ENCODE results near the gene CRYBA2.

The CRYBA2 gene

DNA sequence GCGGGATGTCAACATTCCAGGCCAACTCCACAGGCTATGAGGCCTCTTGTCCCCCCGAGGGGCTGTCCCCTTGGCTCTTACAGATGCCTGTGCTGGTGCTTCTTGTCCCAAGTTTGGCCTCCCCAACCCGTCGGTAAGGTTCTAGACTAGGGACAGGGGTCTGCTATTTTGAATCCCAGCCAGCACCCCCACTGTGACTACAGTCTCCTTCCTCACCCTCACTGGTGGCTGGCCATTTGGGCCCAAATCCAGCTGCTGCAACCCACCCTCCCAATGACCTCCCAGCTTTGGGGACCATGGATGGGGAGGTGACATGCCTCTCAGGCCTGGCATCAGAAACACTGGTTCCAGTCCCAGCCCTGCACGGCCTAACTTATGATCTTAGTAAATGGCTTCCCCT, 29.4 kb upstream of the CRYBA2 start:
- no peak for DNase-seq

DNA sequence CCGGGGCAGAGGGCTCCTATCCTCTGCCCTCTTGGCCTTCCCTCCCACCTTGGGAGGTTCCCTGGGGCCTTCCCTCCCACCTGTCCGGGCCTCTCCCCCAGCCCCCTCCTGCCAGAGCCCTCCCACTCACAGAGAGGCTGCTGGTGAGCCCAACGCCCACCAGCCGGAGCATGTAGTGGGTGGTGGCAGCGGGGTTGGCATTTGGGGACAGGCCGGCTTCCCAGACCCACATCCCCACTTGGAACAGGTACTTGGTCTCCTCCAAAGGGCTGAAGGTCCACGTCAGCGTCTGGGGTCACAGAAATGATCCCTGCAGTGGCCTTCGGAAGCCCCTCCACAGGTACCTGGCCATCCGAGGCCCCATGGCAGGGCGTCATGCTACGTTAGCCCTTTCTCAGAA, 28.8 kb upstream of the CRYBA2 start:
- no peak for DNase-seq

- DNase-seq: no peak
These were observed 28.4 kb upstream of the CRYBA2 start for GRCh38 chr2:219021591-219021990.

- no peak for DNase-seq
These were observed 27.6 kb upstream of the CRYBA2 start for GRCh38 chr2:219020604-219021365.

DNA sequence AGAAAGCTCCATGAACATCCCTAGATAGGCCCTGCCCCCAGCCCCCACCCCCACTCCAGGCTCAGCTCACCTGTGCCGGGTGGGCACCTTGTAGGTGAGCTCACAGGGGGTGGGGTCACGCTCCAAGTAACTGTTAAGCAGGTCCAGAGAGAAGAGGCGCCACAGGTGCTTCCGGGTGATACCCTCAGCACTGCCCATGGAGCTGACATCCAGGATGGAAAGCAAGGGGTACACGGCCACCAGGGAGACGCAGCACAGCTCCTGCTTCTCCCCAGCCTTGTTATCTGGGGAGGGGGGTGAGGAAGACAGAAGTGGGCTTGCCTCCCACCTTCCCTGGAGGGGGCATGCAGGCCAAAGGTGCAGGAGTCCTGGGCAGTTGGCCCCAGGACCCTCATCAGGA, 26.2 kb upstream of the CRYBA2 start:
- DNase-seq: no peak

- no peak for DNase-seq
These were observed 25.5 kb upstream of the CRYBA2 start for GRCh38 chr2:219018726-219019125.

- no peak for DNase-seq
These were observed 25.1 kb upstream of the CRYBA2 start for GRCh38 chr2:219018286-219018685.

DNA sequence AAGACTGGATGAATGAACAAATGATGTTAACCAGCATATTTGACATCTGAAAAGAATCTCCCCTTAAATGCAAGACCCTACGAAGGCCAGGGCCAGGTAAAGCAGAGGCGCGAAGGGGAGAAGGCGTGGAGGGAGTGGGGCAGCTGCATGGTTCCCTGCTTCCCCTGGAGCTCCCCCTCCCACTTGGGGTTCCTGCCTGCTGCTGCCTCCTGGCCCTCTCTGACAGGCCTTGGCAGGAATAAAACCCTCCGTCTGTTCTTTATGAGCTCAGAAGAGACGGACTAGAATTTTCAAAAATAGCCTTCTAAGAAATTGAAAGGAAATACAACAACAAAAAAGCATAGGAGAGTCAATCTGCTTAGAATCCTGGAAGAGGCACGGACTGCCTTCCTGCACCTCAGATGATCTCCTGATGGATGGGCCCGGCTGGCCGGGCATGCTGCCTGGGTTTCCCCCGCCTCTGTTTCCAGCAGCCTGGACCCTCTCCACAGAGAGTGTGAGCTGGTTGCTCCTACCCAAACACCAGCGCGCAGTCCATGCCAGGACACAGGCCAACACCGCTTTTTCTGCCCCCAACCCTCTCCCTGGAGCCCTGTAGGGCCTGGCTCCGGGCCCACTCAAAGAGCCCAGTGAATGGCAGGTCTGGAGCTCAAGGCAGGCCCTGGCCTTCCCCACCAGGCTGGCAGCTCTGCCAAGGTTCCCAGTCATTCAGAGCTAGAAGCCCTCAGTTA, 24.1 kb upstream of the CRYBA2 start:
- no peak for DNase-seq

- no peak for DNase-seq
These were observed 23.5 kb upstream of the CRYBA2 start for GRCh38 chr2:219016721-219017120.

GRCh38 chr2:219010873-219011272, 17.7 kb upstream of the CRYBA2 start:
- DNase-seq: no peak

- peak in 1 of 6 experiments; percentile 5 for DNase-seq
These were observed 17.0 kb upstream of the CRYBA2 start for GRCh38 chr2:219010162-219010756.

DNA sequence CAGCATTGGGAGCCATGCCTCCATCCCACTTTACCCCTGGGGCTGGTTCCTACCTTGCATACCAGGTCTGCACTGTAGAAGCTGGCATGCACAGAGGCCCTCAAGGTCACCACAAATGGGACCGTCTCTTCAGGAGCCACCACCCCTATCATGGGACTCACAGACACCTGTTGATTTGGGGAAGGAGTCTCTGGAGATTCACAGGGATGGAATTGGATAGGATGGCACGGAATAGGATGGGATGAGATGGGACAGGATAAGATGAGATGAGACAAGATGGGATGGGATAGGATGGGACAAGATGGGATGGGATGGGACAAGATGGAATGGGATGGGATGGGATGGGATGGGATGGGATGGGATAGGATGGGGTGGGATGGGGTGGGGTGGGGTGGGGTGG, 16.1 kb upstream of the CRYBA2 start:
- no peak for DNase-seq

GRCh38 chr2:219003979-219004378, 10.8 kb upstream of the CRYBA2 start:
- no peak for DNase-seq

- no peak for DNase-seq
These were observed 10.0 kb upstream of the CRYBA2 start for GRCh38 chr2:219003267-219003634.

DNA sequence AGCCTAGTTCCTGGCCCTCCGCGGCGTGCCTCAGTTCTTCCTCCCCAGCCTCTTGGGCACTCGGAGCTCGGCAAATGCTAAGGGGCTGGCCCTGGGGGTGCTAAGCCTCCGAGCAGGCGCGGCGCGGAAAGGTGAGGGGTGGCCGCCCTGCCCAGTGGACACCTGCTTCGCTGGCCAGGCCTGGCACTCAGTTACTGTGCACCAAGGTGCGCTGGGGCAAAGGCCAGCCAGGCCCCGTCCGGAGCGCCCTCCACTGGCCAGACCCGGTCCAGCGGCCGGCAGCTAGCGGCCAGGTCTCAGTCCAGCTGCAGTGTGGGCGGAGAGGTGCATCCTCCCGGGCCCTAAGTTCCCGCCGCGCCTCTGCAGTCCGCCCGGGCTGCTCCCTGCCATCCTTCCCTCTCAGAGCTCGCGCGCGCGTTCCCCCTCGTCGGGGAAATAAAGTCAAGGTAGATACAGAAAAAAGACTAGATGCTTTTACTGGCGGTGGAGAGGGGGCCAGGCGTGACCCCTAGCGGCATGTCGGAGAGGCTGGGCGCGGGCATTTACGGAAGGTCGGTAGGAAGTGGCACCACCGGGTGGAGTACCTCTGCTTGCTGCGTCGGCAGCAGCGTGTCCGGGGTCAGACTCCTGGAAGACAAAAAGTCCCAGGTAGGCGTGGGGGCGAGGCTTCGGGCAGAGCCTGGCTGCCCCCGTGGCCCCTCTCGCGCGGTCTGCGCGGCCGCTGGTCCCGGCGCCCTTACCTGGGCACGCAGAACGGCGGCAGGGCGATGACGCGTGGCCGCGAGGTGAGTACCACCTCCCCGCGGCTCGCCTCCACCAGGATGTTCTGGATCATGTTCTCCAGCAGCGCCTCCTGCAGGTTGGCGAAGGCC, 9.4 kb upstream of the CRYBA2 start:
- DNase-seq: peak in 4 of 6 experiments; percentile 28 to 39 (median 38)

DNA sequence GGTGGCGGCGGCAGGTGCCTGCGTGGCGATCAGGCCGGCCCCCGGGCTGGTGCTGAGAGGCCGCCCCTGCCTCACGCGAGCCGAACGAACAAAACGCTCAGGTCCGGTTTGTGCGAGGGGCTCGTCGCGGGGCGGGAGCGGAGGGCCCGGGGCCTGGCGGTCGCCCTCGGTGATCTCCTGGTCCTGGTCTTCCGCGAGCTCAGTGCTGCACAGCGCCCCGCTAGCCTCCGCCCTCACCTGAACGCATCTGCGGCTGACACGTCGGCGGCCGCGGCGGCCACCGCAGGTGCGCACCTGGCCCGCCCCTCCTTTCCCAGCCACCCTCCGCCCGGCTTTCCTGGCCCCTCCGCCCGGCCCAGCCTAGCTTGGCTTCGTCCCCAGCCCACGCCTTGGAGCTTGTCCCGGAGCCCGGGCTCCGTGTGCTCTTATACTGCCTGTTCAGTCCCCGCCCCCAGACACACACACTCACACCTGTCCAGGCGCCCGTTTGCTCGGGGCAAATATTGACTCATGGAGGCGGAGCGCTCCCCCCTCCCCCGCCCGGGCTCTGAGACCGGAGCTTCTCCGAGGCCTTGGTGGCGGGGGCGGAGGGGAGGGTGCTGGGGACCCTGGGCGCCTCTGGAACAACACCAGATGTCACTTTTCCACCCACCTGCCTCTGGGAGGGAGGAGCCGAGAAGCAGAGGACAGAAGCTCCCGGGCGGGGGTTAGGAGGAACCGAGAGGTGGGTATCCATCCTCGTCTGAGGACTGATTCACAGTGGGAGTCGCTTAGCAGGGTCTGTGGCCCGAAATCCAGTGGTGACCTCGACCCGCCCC, 8.6 kb upstream of the CRYBA2 start:
- peak in 1 of 6 experiments; percentile 14 for DNase-seq

DNA sequence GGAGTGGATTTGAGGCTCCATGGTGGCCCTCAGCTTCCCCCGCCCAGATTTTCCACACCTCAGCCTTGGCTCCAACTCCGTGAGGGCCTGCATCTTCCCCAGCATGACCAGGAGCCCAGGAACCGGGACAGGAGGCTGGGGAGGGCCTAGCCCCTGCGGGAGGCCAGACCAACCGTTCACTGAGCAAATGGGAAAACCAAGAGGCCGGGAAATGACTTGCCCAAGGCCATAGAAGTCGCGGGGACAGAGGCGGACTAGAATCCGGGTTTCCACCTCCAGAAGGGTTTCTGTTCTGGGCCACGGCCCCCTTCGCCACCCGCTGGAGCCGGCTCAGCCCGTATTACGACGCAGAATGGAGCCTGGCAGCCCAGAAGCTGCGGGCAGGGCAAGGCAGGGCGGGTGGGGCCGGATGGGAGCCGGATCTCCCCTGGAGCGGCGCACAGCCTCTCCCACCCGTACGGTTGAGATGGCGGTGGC, 7.9 kb upstream of the CRYBA2 start:
- no peak for DNase-seq

GRCh38 chr2:219000569-219000960, 7.3 kb upstream of the CRYBA2 start:
- no peak for DNase-seq

- DNase-seq: no peak
These were observed 6.8 kb upstream of the CRYBA2 start for GRCh38 chr2:218999881-219000568.

DNA sequence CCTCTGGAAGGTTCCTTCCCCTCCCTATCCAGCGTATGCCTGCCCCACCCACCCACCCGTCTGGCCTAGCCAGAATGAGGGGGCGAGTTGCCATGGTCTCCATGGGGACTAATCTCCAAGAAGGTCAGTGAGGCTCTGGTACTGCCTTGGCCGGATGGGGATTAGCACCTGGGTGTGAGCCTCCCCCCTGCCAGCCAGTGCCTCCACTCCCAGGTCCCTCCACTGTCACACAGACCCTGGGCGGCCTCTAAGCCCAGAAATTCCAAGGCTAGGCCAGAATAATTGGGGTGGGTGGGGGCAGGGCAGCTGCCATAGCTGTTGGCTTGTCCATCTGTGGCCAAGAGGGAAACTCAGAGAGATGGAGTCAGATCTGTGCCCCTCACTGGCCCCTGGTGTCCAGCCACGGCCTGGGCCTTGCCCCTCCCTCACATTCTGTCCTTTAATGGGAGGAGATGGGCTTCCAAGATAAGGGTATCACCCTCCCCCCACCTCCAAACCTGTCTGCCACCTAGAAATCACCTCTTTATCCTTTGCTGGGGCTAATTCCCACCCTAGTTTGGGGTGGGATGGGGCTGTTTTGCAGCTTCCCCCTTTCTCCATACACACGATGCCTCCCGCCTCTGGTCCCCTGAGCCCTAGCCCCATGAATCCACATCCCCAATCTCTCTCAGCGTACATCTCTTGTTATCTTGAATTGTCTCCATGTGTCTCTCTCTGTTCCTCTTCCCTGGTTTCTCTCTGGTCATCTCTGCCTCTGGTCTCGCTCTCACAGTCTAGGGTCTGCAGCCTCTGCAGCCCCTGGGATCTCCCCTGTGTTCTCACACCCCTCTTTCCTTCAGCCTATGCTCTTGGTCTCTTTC, 6.0 kb upstream of the CRYBA2 start:
- DNase-seq: no peak

Data from stimulated activated naive CD4-positive, alpha-beta T cell (primary cell).